Measurements from ENCODE around the gene TTC17. TPM values are rescaled to one million over a fixed set of nuclear protein-coding genes. Genes with fewer than 3 reads are reported as not detected.

Gene TTC17
- total and polyA plus RNA-seq, 9 of the 15 experiments (the other 6 are each of a cell fraction or from before 2014, with no cell fraction given), result 19.7 to 99.1 (median 53.3) TPM

DNA sequence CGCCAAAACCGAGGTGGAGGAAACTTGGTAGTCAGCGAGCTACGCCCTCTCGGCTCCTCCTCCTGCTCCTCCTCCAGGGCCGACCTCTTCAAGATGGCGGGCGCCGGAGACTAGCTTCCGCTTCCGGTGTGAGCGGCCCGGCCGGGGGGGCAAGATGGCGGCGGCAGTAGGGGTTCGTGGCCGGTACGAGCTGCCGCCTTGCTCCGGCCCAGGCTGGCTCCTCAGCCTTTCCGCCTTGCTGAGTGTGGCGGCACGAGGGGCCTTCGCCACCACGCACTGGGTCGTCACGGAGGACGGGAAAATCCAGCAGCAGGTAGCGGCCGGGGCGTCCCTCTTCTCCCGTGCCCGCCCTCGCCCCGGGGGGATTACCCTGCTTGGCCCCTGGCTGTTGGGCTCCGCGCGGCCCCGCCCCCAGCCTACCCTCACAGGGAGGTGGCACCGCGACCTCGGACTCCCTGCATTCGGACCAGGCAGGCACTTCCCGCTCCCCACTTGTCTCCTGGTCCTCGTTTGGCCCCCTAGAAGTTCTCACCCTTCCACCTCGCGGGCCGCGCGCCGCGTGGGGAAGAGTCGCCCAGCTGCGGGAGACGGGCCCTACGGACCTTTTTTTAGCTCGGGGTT, at the start of gene TTC17 (continued):
- TF ChIP-seq, protein P1, sequence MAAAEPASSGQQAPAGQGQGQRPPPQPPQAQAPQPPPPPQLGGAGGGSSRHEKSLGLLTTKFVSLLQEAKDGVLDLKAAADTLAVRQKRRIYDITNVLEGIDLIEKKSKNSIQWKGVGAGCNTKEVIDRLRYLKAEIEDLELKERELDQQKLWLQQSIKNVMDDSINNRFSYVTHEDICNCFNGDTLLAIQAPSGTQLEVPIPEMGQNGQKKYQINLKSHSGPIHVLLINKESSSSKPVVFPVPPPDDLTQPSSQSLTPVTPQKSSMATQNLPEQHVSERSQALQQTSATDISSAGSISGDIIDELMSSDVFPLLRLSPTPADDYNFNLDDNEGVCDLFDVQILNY (CRISPR knock-in tag; IDR thresholded peaks at IDR 0.05), result 0 out of 2 replicates have a peak, but pooled peaks have one; percentile 64
- TF ChIP-seq SP1 (CRISPR knock-in tag; IDR thresholded peaks at IDR 0.05), result peak; percentile 86
- peak; percentile 9; the same call in 1 of the 2 replicates for TF ChIP-seq PRMT5 (CRISPR knock-in tag; IDR thresholded peaks at IDR 0.05)
- TF ChIP-seq BACH1 (tag; IDR thresholded peaks at IDR 0.05), result no peak
- TF ChIP-seq, protein P2, sequence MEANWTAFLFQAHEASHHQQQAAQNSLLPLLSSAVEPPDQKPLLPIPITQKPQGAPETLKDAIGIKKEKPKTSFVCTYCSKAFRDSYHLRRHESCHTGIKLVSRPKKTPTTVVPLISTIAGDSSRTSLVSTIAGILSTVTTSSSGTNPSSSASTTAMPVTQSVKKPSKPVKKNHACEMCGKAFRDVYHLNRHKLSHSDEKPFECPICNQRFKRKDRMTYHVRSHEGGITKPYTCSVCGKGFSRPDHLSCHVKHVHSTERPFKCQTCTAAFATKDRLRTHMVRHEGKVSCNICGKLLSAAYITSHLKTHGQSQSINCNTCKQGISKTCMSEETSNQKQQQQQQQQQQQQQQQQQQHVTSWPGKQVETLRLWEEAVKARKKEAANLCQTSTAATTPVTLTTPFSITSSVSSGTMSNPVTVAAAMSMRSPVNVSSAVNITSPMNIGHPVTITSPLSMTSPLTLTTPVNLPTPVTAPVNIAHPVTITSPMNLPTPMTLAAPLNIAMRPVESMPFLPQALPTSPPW (CRISPR knock-in tag; IDR thresholded peaks at IDR 0.05), result peak; percentile 100
- no peak for TF ChIP-seq IFI16 (CRISPR knock-in tag; IDR thresholded peaks at IDR 0.05)
- TF ChIP-seq KLF1 (tag; IDR thresholded peaks at IDR 0.05), result peak; percentile 74
- no peak for TF ChIP-seq TCFL5 (CRISPR knock-in tag; conservative IDR thresholded peaks at IDR 0.05)
- no peak for TF ChIP-seq ZNF124 (CRISPR knock-in tag; IDR thresholded peaks at IDR 0.05)
- TF ChIP-seq ZNF146 (CRISPR knock-in tag; IDR thresholded peaks at IDR 0.05; ENCODE audit: unreplicated experiment), result peak; percentile 9
- TF ChIP-seq ZNF316 (IDR thresholded peaks at IDR 0.05), result no peak
- peak; percentile 68 for TF ChIP-seq ZNF263 (CRISPR knock-in tag; IDR thresholded peaks at IDR 0.05; ENCODE audit: borderline replicate concordance)
- TF ChIP-seq ZNF764 (CRISPR knock-in tag; IDR thresholded peaks at IDR 0.05; ENCODE audit: low read depth), result no peak
- TF ChIP-seq ZFX (CRISPR knock-in tag; IDR thresholded peaks at IDR 0.05), result peak; percentile 96
- TF ChIP-seq POLR2B (IDR thresholded peaks at IDR 0.05; ENCODE audit: low read depth, partially characterized antibody), result peak; percentile 86
- no peak for TF ChIP-seq HDGF (IDR thresholded peaks at IDR 0.05)
- 0 out of 2 replicates have a peak, but pooled peaks have one; percentile 45 for TF ChIP-seq RBM14 (IDR thresholded peaks at IDR 0.05; ENCODE audit: borderline replicate concordance, insufficient read depth, low read depth, low read length)
- TF ChIP-seq ZNF174 (CRISPR knock-in tag; IDR thresholded peaks at IDR 0.05), result 0 out of 2 replicates have a peak, but pooled peaks have one; percentile 62
- TF ChIP-seq, protein P3, sequence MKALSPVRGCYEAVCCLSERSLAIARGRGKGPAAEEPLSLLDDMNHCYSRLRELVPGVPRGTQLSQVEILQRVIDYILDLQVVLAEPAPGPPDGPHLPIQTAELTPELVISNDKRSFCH (CRISPR knock-in tag; IDR thresholded peaks at IDR 0.05), result no peak
- TF ChIP-seq, protein P3 (tag; IDR thresholded peaks at IDR 0.05), result peak; percentile 65
- peak; percentile 77; the same call in 1 of the 2 replicates for TF ChIP-seq ZNF830 (CRISPR knock-in tag; IDR thresholded peaks at IDR 0.05)
- TF ChIP-seq EP400 (IDR thresholded peaks at IDR 0.05), result peak; percentile 92
- TF ChIP-seq, protein P4, sequence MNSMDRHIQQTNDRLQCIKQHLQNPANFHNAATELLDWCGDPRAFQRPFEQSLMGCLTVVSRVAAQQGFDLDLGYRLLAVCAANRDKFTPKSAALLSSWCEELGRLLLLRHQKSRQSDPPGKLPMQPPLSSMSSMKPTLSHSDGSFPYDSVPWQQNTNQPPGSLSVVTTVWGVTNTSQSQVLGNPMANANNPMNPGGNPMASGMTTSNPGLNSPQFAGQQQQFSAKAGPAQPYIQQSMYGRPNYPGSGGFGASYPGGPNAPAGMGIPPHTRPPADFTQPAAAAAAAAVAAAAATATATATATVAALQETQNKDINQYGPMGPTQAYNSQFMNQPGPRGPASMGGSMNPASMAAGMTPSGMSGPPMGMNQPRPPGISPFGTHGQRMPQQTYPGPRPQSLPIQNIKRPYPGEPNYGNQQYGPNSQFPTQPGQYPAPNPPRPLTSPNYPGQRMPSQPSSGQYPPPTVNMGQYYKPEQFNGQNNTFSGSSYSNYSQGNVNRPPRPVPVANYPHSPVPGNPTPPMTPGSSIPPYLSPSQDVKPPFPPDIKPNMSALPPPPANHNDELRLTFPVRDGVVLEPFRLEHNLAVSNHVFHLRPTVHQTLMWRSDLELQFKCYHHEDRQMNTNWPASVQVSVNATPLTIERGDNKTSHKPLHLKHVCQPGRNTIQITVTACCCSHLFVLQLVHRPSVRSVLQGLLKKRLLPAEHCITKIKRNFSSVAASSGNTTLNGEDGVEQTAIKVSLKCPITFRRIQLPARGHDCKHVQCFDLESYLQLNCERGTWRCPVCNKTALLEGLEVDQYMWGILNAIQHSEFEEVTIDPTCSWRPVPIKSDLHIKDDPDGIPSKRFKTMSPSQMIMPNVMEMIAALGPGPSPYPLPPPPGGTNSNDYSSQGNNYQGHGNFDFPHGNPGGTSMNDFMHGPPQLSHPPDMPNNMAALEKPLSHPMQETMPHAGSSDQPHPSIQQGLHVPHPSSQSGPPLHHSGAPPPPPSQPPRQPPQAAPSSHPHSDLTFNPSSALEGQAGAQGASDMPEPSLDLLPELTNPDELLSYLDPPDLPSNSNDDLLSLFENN (IDR thresholded peaks at IDR 0.05; ENCODE audit: low read depth in 2 of 2, low read length in 2 of 2), result no peak; a peak in 1 of 4 replicates
- TF ChIP-seq PML (IDR thresholded peaks at IDR 0.05; ENCODE audit: low read length), result peak; percentile 63; the same call in 1 of the 2 replicates

Measured in K562 (cell line).